A204.1 (cell line): Measurements from ENCODE around the gene RBMS1.
"Not testable (repeated sequence)": the region's sequence is repeated elsewhere in the genome, so short reads cannot be mapped to it uniquely, and the experiment has no call there.

Source experiments
- FAIRE-seq: peaks from 2 replicates; lab custom pipeline; 2012; peaks lifted over from hg19 to GRCh38; lab: Jason Lieb, UNC

RBMS1 gene

GRCh38 chr2:160433466-160434140, 60.0 kb downstream of the RBMS1 start:
- FAIRE-seq, result no peak

DNA sequence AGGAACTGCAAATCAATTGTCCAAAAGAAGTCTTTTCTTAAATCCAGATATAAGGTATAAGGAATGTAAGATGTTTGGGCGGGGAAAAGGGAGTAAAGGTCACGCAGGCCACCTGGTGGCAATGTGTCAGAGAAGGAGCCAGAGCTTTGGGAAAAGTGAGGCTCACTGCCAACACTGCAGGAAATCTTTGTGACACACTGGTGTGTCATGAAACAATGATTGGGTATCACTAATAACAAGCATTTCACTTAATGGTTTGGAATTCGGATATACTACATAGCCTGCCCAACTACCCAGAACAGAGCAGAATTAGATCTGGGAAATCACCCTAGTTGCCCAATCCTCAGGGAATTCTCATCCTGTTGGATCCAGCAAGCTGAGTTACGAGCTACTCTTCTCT, 61.0 kb downstream of the RBMS1 start:
- FAIRE-seq, result no peak

GRCh38 chr2:160431441-160431840, 62.2 kb downstream of the RBMS1 start:
- FAIRE-seq, result no peak

DNA sequence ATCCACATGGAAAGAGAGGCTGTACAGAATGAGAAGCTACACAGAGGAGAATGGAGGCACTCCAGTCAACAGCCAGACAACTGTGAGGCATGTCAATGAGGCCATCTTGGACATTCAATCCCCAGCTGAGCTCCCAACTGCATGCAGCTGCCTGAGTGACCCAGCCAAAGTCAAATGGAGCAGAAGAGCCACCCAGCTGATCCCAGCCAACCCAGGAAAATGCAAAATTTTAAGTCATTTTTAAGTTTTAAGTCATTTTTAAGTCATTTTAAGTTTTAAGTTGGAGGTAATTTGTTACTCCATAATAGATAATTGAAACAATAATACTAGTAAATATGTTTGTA, 63.6 kb downstream of the RBMS1 start:
- FAIRE-seq, result no peak

DNA sequence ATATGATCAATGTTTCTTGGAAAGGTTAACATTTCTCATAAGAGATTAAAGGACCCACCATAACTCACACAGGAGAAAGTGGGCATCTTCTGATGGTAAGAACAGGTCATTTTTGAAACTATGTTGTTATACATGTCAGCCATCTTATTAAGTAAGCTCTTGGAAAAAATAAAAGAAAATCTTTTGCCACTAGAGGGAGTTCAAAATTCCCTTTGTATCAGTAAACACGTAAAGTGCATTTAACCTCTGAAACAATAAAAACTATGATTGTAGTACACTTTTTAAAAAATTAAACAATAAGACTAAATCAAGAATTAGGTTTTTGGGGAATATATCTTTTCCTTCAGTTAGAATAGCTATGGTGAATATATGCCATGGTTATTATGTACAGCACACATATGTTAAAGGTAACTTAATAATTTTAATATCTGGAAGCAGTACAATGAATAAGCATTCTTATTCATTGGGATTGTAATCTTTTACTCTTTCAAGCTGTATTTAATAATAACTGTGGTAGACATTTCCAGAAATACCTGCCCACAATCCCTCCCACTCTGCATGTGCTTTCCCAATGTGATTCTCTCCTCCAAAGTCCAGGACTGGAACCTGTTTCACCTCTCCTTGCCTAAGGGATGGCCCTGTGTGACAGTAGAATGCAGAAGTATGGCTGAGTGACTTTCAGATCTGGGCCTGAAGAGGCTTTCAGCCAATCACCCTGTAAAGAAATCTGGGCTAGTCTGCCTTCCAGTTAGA, 64.2 kb downstream of the RBMS1 start:
- peak; percentile 95 for FAIRE-seq

- no peak for FAIRE-seq
These were observed 65.2 kb downstream of the RBMS1 start for GRCh38 chr2:160428405-160428763.

- FAIRE-seq, result no peak
These were observed 65.8 kb downstream of the RBMS1 start for GRCh38 chr2:160427629-160428404.

- no peak for FAIRE-seq
These were observed 67.0 kb downstream of the RBMS1 start for GRCh38 chr2:160426604-160427003.

DNA sequence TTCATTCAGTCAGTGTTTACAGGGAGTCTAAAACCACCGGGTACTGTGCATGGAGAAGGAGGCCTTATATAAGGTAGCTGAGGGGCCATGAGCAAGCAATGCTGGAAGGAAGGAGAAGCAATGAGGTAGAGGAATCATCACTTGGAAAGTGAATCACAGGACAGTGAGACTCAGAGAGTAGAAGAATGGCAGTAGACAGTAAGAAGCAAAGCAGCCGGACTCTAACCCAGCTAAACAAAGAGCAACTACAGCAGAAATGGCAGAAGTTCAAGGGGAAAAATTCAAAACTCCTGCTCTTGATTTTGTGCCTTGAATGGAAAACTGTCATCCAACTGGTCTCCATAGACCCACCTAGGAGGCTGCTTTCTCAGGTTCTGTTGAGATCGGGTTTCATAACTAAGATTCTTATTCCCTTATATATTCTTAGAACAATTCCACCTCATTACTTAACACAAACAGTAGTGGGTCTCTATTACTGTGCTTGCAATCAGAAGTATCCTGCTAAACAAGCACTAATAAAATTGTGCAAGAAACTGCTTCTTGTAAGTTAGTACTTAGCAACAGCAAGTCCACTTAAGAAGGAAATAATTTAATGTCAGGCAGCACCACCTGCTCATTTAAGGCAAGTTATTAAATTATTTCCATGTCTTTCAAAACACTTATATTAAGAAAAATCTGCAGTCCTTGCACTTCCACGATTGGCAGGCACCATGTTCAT, 68.0 kb downstream of the RBMS1 start:
- FAIRE-seq, result no peak

GRCh38 chr2:160423126-160423525, 70.5 kb downstream of the RBMS1 start:
- no peak for FAIRE-seq

DNA sequence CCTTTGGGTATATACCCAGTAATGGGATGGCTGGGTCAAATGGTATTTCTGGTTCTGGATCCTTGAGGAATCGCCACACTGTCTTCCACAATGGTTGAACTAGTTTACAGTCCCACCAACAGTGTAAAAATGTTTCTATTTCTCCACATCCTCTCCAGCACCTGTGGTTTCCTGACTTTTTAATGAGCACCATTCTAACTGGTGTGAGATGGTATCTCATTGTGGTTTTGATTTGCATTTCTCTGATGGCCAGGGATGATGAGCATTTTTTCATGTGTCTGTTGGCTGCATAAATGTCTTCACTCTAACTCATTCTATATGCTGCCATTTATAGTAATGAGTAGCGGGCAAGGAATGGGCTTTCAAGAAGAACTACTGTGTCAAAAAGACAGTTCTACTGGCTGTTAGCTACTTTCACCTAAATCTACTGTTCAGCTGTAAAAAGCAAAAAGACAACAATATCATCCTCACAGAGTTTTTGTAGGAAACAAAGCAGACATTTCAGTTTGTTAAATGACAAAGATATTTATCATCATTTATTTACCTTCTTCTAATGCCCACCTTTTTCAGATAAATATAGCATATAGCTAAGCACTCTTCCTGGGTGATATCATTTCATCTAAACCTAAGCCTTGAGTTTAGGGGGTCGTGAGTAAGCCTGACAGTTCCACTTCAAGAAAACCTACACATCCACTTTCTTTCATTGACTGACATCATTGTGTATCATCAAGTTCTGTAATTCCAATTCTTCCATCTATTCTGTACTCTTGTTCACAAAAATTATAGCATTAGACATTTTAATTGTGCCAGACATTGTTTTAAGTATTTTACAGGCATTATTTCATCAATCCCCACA, 71.7 kb downstream of the RBMS1 start:
- FAIRE-seq, result not testable (repeated sequence)

DNA sequence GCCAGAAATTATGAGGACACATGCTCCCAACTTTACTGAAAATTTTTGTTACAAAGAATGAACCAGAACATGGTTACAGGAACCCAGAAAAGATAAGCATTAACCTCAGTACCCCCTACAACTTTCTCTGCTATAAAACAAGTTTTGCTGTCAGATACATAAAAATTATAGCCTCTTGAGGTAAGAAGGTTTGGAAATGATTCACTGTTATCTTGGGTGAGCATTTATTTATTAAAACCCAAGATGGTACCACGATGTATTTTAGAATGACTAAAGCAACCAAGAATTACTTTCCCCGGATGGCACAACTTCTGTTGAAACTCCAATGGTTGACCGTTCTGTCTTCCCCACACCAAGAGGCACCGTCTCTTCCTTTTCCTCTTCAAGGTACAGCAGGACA, 72.9 kb downstream of the RBMS1 start:
- FAIRE-seq, result no peak

- no peak for FAIRE-seq
These were observed 73.7 kb downstream of the RBMS1 start for GRCh38 chr2:160419776-160420505.

GRCh38 chr2:160418853-160419252, 74.8 kb downstream of the RBMS1 start:
- FAIRE-seq, result no peak

GRCh38 chr2:160418398-160418765, 75.2 kb downstream of the RBMS1 start:
- no peak for FAIRE-seq

- no peak for FAIRE-seq
These were observed 75.7 kb downstream of the RBMS1 start for GRCh38 chr2:160417745-160418397.

DNA sequence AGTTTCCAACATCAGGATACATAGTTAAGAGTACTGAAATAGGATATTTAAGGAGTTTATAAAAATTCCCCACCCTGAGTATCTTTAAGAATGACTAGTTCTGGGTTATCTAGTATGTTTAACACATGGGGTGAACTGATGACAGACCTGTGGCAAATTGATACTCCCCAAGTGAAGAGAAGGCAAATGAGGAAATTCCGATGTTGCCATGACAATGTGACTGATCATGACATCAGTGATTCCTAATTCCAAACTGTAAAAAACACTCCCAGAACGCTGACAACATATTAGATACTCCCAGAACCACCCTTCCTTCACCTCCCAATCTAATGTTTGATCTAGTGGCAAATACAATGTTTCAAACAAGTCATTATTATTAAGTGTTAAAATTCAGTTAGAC, 77.6 kb downstream of the RBMS1 start:
- no peak for FAIRE-seq

- FAIRE-seq, result no peak
These were observed 81.7 kb downstream of the RBMS1 start for GRCh38 chr2:160411955-160412354.

DNA sequence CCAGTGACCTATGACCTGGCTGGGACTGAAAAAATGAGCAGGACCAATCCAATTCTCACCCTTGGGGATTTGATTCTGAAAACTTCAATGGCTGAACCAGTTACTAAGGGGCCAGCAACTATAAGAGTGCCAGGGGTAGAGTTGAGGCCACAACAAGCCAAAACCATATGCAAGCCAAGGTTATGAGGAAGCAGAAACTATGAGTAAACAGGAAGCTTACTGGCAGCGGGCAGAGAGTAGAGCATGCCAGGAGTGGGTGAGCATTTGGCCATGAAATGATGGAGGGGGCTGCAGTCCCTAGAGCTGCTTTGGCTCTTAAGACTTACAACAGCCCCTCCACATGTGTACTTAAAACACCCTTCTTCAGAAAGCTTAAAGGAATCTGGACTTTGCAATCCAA, 82.4 kb downstream of the RBMS1 start:
- no peak for FAIRE-seq

DNA sequence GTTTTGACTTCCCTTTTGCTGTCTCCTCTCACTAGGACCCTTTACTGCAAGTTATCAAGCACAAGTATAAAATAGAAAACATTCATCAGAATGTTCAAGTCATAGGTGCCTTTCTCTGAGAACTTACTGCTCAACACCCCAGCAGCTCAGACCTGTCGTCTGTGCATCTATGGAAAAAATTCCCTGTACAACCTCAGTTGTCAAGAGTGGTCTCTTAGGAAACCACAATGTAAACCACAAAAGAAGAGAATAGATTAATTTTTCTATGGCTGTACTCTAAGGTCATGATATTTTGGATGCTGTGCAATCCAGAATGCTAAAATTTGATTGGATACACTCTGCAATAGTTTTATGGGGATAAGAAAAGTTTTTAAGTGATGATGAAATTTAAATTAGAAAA, 84.1 kb downstream of the RBMS1 start:
- FAIRE-seq, result no peak

- FAIRE-seq, result no peak
These were observed 84.7 kb downstream of the RBMS1 start for GRCh38 chr2:160408959-160409291.
